Choroid plexus epithelial cell (primary cell): ENCODE data around the gene KCNJ8.

Experiments used
- DNase-seq: peaks from one replicate; pipeline ENCODE4 v3.0.0-alpha.2; 2010; ENCODE audit warnings: low read depth
- H3K4me3 ChIP-seq: 2 replicates; pipeline ENCODE4 v1.5.1; 2011; ENCODE audit warnings: low read depth, mild to moderate bottlenecking, control low read depth, low read length, moderate library complexity
- CTCF ChIP-seq: conservative IDR thresholded peaks from 2 replicates; pipeline ENCODE4 v1.5.1; 2011; ENCODE audit warnings: low read depth, mild to moderate bottlenecking, control low read depth, inconsistent platforms, low read length, moderate library complexity

Gene KCNJ8

DNA sequence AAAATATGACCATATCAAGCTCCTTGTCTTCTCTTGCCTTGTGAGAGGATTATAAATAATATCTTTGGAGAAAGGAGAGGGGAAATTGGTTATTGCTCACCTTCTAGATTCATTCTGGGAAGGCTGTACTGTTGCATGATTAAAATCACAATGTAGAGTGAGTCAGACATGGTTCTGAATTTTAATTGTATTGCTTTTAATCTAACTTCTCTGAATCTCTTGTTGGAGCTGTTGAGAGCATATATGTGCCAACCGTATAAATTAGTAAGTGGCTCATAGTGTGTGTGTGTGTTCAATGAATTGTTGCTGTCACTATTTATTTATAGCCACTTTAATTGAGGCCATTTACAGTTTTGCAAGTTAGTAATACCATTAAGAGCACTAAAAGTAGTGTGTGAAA lies 56.1 kb downstream of the KCNJ8 start:
- TF ChIP-seq CTCF = no peak
- no peak for DNase-seq
- H3K4me3 ChIP-seq = no peak overlapping the region

- DNase-seq = no peak
- TF ChIP-seq CTCF = no peak
- no peak overlapping the region for H3K4me3 ChIP-seq
Observed at GRCh38 chr12:21717767-21718166, 56.7 kb downstream of the KCNJ8 start.

DNA sequence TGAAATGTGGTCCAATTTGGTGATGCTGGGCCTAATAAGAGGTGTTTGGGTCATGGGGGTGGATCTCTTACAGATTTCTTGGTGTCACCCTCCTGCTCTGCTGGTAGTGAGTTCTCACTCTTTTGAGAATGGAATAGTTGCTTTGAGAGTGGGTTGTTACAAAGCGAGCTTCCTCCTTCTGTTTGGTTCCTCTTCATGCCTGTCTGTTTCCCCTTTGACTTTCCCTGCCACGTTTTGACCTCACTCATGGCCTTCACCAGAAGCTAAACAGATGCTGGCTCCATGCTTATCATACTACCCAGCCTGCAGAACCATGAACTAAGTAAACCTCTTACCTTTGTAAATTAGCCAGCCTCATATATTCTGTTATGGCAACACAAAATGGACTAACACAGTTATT lies 59.1 kb downstream of the KCNJ8 start:
- DNase-seq = no peak
- H3K4me3 ChIP-seq = no peak overlapping the region
- TF ChIP-seq CTCF = no peak
